ENCODE measurements around the gene DMGDH. TPM values are rescaled to one million over a fixed set of nuclear protein-coding genes. Genes with fewer than 3 reads are reported as not detected.

The DMGDH gene
- total and polyA plus RNA-seq, 2 donors from 2014 or later, result 10.4 to 39.7 TPM

DNA sequence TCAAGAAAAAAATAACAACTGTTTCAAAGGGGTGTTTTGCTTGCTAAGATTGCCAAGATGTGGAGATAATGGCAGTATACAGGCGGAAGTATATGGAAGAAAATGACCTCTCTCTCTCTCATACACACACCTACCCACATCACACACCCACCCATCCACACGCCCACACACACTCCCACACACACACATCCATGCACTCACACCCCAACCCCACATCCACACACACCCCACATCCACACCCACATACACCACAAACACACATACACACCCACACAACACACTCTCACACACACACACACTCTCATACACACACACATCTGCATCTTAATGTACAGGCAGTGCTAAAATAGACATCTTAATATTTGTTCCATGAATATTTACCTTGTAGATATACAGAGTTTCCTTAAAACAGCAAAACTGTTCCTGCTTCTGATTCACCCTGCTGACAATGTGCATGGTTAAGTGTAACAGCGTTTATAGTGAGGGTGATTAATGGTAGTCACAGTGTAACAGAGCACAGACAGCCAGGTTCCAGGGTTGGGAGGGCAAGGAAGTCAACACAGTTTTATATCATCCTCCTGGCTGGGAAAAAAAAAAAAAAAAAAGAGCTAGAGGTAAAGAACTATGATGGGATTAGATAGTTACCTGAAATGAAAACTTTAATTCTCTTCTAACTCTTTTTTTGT is 8.3 kb upstream of the DMGDH start:
- Histone ChIP-seq H3K27ac (ENCODE audit: low read depth in 2 of 2, low read length in 2 of 2) (no peak overlapping the region), H3K9me3 (ENCODE audit: control insufficient read depth in 2 of 3, insufficient read depth in 1 of 3, low read length in 3 of 3) (peaks cover 0 to 4% (median 0%) of the 10 kb centered on the region in 3 donors), H3K4me1 (ENCODE audit: control insufficient read depth in 2 of 3, insufficient read depth in 2 of 3, low read depth in 1 of 3, low read length in 3 of 3) (peaks cover 0 to 23% (median 10%) of the 10 kb centered on the region in 3 donors), H3K27me3 (ENCODE audit: control insufficient read depth, insufficient read depth, low read length) (no peaks in the 10 kb centered on the region), H3K4me3 (ENCODE audit: low read length in 3 of 3) (no peak overlapping the region), H3K36me3 (ENCODE audit: control insufficient read depth in 2 of 3, insufficient read depth in 3 of 3, low read length in 3 of 3) (peaks cover 0 to 11% (median 1%) of the 10 kb centered on the region in 3 donors), H3K9ac (ENCODE audit: low read length in 3 of 3) (no peak overlapping the region)
- DNase-seq (peak in 2 of 5 donors; percentile 35 to 54), FAIRE-seq (no peak)
- no peak for TF ChIP-seq CTCF (IDR thresholded peaks at IDR 0.05; ENCODE audit: borderline replicate concordance, extremely low read depth, insufficient read depth)
- intact Hi-C loops (cut with DNase I), result no loop called here

DNA sequence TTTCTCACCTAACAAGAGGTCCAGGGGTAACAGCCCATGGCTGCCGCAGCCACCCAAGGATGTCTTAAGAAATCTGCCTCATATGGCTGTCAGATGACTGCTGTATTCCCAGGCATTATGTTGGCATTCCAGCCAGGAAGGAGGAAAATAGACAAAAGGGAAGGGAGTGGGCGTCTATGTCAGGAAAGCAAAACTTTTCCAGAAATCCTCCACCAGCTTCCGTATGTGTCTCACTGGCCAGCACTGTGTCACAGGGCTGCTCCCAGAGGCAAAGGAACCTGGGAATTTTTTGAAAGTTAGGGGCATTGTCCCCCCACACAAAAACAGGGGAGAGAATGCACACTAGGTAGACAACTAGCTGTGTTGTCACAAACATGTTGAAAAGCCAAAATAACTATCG is 7.3 kb upstream of the DMGDH start:
- Histone ChIP-seq H3K27me3 (ENCODE audit: control insufficient read depth, insufficient read depth, low read length) (no peaks in the 10 kb centered on the region), H3K4me3 (ENCODE audit: low read length in 3 of 3) (peak overlapping the region in 1 of 3 donors; percentile 29), H3K4me1 (ENCODE audit: control insufficient read depth in 2 of 3, insufficient read depth in 2 of 3, low read depth in 1 of 3, low read length in 3 of 3) (peaks cover 0 to 27% (median 10%) of the 10 kb centered on the region in 3 donors), H3K27ac (ENCODE audit: low read depth in 2 of 2, low read length in 2 of 2) (peak overlapping the region in 1 of 2 donors; percentile 52), H3K36me3 (ENCODE audit: control insufficient read depth in 2 of 3, insufficient read depth in 3 of 3, low read length in 3 of 3) (peaks cover 0 to 7% (median 0%) of the 10 kb centered on the region in 3 donors), H3K9ac (ENCODE audit: low read length in 3 of 3) (peak overlapping the region in 1 of 3 donors; percentile 13), H3K9me3 (ENCODE audit: control insufficient read depth in 2 of 3, insufficient read depth in 1 of 3, low read length in 3 of 3) (peaks cover 0 to 4% (median 0%) of the 10 kb centered on the region in 3 donors)
- TF ChIP-seq CTCF (IDR thresholded peaks at IDR 0.05; ENCODE audit: borderline replicate concordance, extremely low read depth, insufficient read depth), result no peak
- FAIRE-seq, result no peak
- intact Hi-C loops (cut with DNase I), result no loop called here
- no peak for DNase-seq

- Histone ChIP-seq H3K4me1 (ENCODE audit: control insufficient read depth in 2 of 3, insufficient read depth in 2 of 3, low read depth in 1 of 3, low read length in 3 of 3) (peaks cover 0 to 27% (median 10%) of the 10 kb centered on the region in 3 donors), H3K9ac (ENCODE audit: low read length in 3 of 3) (no peak overlapping the region), H3K27ac (ENCODE audit: low read depth in 2 of 2, low read length in 2 of 2) (peak overlapping the region in 1 of 2 donors; percentile 52), H3K36me3 (ENCODE audit: control insufficient read depth in 2 of 3, insufficient read depth in 3 of 3, low read length in 3 of 3) (peaks cover 0 to 2% (median 0%) of the 10 kb centered on the region in 3 donors), H3K4me3 (ENCODE audit: low read length in 3 of 3) (no peak overlapping the region), H3K27me3 (ENCODE audit: control insufficient read depth, insufficient read depth, low read length) (no peaks in the 10 kb centered on the region), H3K9me3 (ENCODE audit: control insufficient read depth in 2 of 3, insufficient read depth in 1 of 3, low read length in 3 of 3) (peaks cover 0 to 4% (median 0%) of the 10 kb centered on the region in 3 donors)
- DNase-seq, result no peak
- no peak for TF ChIP-seq CTCF (IDR thresholded peaks at IDR 0.05; ENCODE audit: borderline replicate concordance, extremely low read depth, insufficient read depth)
- intact Hi-C loops (cut with DNase I), result no loop called here
- FAIRE-seq, result no peak
Observed at GRCh38 chr5:79075646-79076426, 6.4 kb upstream of the DMGDH start.
